Thyroid gland (tissue), 4 donors: ENCODE data around the gene PDXDC1.
"Not testable (repeated sequence)": the region's sequence is repeated elsewhere in the genome, so short reads cannot be mapped to it uniquely, and the experiment has no call there.

Source experiments
- CTCF ChIP-seq, 6 experiments: fragments of 200-600 bp in 3 of 6; fragments of 450-650 bp in 3 of 6; sonication (generic) in 3 of 6; IDR thresholded peaks; one replicate each; pipeline ENCODE4 v1.5.1; 2016 to 2019; ENCODE audit warnings: antibody characterized with exemption in 6 of 6, mild to moderate bottlenecking in 2 of 6, inconsistent platforms in 1 of 6, moderate library complexity in 1 of 6
- POLR2A ChIP-seq, 2 donors: fragments of 450-650 bp; IDR thresholded peaks; one replicate each; pipeline ENCODE4 v1.6.1; 2017; ENCODE audit warnings: antibody characterized with exemption in 2 of 2, mild to moderate bottlenecking in 2 of 2, moderate library complexity in 1 of 2

- not testable (repeated sequence) for TF ChIP-seq CTCF, POLR2A (IDR thresholded peaks at IDR 0.05)
These were observed 48.7 kb downstream of the PDXDC1 start for GRCh38 chr16:15023381-15024077.
